Loucy (cell line): Measurements from ENCODE around the gene FHIT.

Experiments used
- H2AFZ ChIP-seq: fragments of 200-600 bp; sonication (generic); 2 replicates; pipeline ENCODE4 v1.6.0; 2016; ENCODE audit warnings: antibody characterized with exemption, mild to moderate bottlenecking, low read length, moderate library complexity
- H3F3A ChIP-seq: fragments of 200-600 bp; 2 replicates; pipeline ENCODE4 v1.6.0; 2016; ENCODE audit warnings: antibody characterized with exemption, low read depth, mild to moderate bottlenecking
- H3K27me3 ChIP-seq: fragments of 200-600 bp; sonication (generic); 2 replicates; pipeline ENCODE4 v1.6.1; 2014; ENCODE audit warnings: low read length, mild to moderate bottlenecking; ENCODE audit not compliant: insufficient read depth, poor library complexity, severe bottlenecking
- H3K36me3 ChIP-seq: fragments of 200-600 bp; sonication (generic); 2 replicates; pipeline ENCODE4 v1.6.1; 2016; ENCODE audit warnings: low read length; ENCODE audit not compliant: insufficient read depth
- H3K4me1 ChIP-seq: fragments of 200-600 bp; sonication (generic); 2 replicates; pipeline ENCODE4 v1.5.1; 2014; ENCODE audit warnings: low read length, mild to moderate bottlenecking; ENCODE audit not compliant: insufficient read depth, poor library complexity, severe bottlenecking
- H3K4me2 ChIP-seq: fragments of 200-600 bp; sonication (generic); 2 replicates; pipeline ENCODE4 v1.6.0; 2014; ENCODE audit warnings: antibody characterized with exemption, low read length, low read depth, mild to moderate bottlenecking; ENCODE audit not compliant: poor library complexity, severe bottlenecking
- H3K4me3 ChIP-seq: fragments of 200-600 bp; sonication (generic); 2 replicates; pipeline ENCODE4 v1.5.1; 2014; ENCODE audit warnings: low read length, mild to moderate bottlenecking, mixed read lengths; ENCODE audit not compliant: poor library complexity, severe bottlenecking
- H3K79me2 ChIP-seq: fragments of 200-600 bp; sonication (generic); 2 replicates; pipeline ENCODE4 v1.6.1; 2014; ENCODE audit warnings: low read length; ENCODE audit not compliant: insufficient read depth
- H3K9ac ChIP-seq: fragments of 200-600 bp; sonication (generic); 2 replicates; pipeline ENCODE4 v1.6.0; 2014; ENCODE audit warnings: mild to moderate bottlenecking, low read depth, low read length, moderate library complexity; ENCODE audit not compliant: poor library complexity, severe bottlenecking
- H3K9me2 ChIP-seq: fragments of 200-600 bp; sonication (generic); replicated peaks from 2 replicates; pipeline ENCODE4 v1.6.1; 2016; ENCODE audit warnings: low read depth, low read length, mixed read lengths
- H3K9me3 ChIP-seq: fragments of 200-600 bp; sonication (generic); 2 replicates; pipeline ENCODE4 v1.6.1; 2014; ENCODE audit warnings: mild to moderate bottlenecking, antibody characterized with exemption, low read length, low read depth; ENCODE audit not compliant: insufficient read depth
- H4K20me1 ChIP-seq: fragments of 200-600 bp; sonication (generic); 2 replicates; pipeline ENCODE4 v1.6.0; 2014; ENCODE audit warnings: antibody characterized with exemption, low read length, mild to moderate bottlenecking; ENCODE audit not compliant: insufficient read depth, poor library complexity, severe bottlenecking
- CTCF ChIP-seq: fragments of 200-600 bp; sonication (generic); conservative IDR thresholded peaks from 2 replicates; pipeline ENCODE4 v1.5.1; 2014; ENCODE audit warnings: mild to moderate bottlenecking, antibody characterized with exemption, low read length
- EZH2phosphoT487 ChIP-seq: fragments of 200-600 bp; IDR thresholded peaks from 2 replicates; pipeline ENCODE4 v1.6.1; 2018; ENCODE audit warnings: antibody characterized with exemption, mild to moderate bottlenecking, moderate library complexity, borderline replicate concordance

Gene FHIT

GRCh38 chr3:61257148-61257547, 5.9 kb upstream of the FHIT start:
- Histone ChIP-seq H3K4me2 (no peak overlapping the region), H3F3A (no peaks in the 10 kb centered on the region), H2AFZ (no peak overlapping the region), H3K4me1 (peaks cover 19% of the 10 kb centered on the region), H3K9me3 (no peaks in the 10 kb centered on the region), H3K9me2 (no peaks in the 10 kb centered on the region), H3K79me2 (no peaks in the 10 kb centered on the region), H3K27me3 (no peaks in the 10 kb centered on the region), H4K20me1 (no peaks in the 10 kb centered on the region), H3K9ac (no peak overlapping the region), H3K4me3 (no peak overlapping the region), H3K36me3 (no peaks in the 10 kb centered on the region)
- TF ChIP-seq EZH2phosphoT487 (no peak), CTCF (no peak)

GRCh38 chr3:61253756-61254155, 2.5 kb upstream of the FHIT start:
- Histone ChIP-seq H3K79me2 (no peaks in the 10 kb centered on the region), H3K4me2 (peak overlapping the region; percentile 91), H3K27me3 (no peaks in the 10 kb centered on the region), H3K4me1 (peaks cover 23% of the 10 kb centered on the region), H3K4me3 (no peak overlapping the region), H3K36me3 (no peaks in the 10 kb centered on the region), H2AFZ (no peak overlapping the region), H3F3A (no peaks in the 10 kb centered on the region), H3K9me3 (no peaks in the 10 kb centered on the region), H3K9me2 (no peaks in the 10 kb centered on the region), H4K20me1 (no peaks in the 10 kb centered on the region), H3K9ac (no peak overlapping the region)
- TF ChIP-seq EZH2phosphoT487 (no peak), CTCF (no peak)

- no peak overlapping the region for H2AFZ ChIP-seq
Measured at GRCh38 chr3:61252836-61253235, 1.6 kb upstream of the FHIT start.

More at GRCh38 chr3:61252836-61253235, 1.6 kb upstream of the FHIT start:
- H4K20me1 ChIP-seq, result no peaks in the 10 kb centered on the region
- H3K9me3 ChIP-seq, result no peaks in the 10 kb centered on the region
- H3K4me1 ChIP-seq, result peaks cover 23% of the 10 kb centered on the region
- no peaks in the 10 kb centered on the region for H3F3A ChIP-seq
- peak overlapping the region; percentile 91 for H3K4me2 ChIP-seq
- H3K36me3 ChIP-seq, result no peaks in the 10 kb centered on the region
- peak overlapping the region; percentile 77 for H3K9ac ChIP-seq
- H3K9me2 ChIP-seq, result no peaks in the 10 kb centered on the region
- no peak for TF ChIP-seq EZH2phosphoT487
- TF ChIP-seq CTCF, result no peak
- no peaks in the 10 kb centered on the region for H3K27me3 ChIP-seq
- H3K4me3 ChIP-seq, result peak overlapping the region; percentile 89
- H3K79me2 ChIP-seq, result no peaks in the 10 kb centered on the region
